OCI-LY7 (cell line): Measurements from ENCODE around the gene NHLRC4. TPM values are rescaled to one million over a fixed set of nuclear protein-coding genes. Genes with fewer than 3 reads are reported as not detected.
A peak's percentile ranks its signal among the peaks of the same experiment; 100 is the strongest.

Experiments used
- BruUV-seq: library from RNA; stranded (reverse); fragments of 400-500 nt; replicated peaks from 2 replicates; lab custom pipeline; 2021; lab: Mats Ljungman, UMichigan
- CTCF ChIA-PET: fragments of 300-600 bp; sonication (Branson Sonifier 250); formaldehyde crosslinking; loops from one replicate; lab custom pipeline; 2022; ENCODE audit warnings: antibody characterized with exemption; ENCODE audit not compliant: unreplicated experiment; lab: Charles Lee
- POLR2A ChIA-PET: fragments of 300-600 bp; sonication (Branson Sonifier 250); formaldehyde crosslinking; loops from one replicate; lab custom pipeline; 2022; ENCODE audit warnings: antibody characterized with exemption; lab: Charles Lee
- DNase-seq: peaks from one replicate; pipeline ENCODE4 v3.0.0-alpha.2; 2015; ENCODE audit warnings: low spot score
- H2AFZ ChIP-seq: fragments of 200-600 bp; sonication (generic), shearing (Covaris generic); 2 replicates; pipeline ENCODE4 v1.6.1; 2014; ENCODE audit warnings: mild to moderate bottlenecking, antibody characterized with exemption, low read length, moderate library complexity
- H3K27ac ChIP-seq: fragments of 200-600 bp; sonication (generic); 2 replicates; pipeline ENCODE4 v1.5.1; 2014; ENCODE audit warnings: mixed run types, low read depth, mild to moderate bottlenecking, moderate library complexity, low read length, inconsistent platforms; ENCODE audit not compliant: poor library complexity, severe bottlenecking
- H3K36me3 ChIP-seq: fragments of 200-600 bp; sonication (generic); 2 replicates; pipeline ENCODE4 v1.6.1; 2014; ENCODE audit warnings: mild to moderate bottlenecking, antibody characterized with exemption, low read length, moderate library complexity, mixed read lengths; ENCODE audit not compliant: insufficient read depth
- H3K4me1 ChIP-seq: fragments of 200-600 bp; sonication (generic); 2 replicates; pipeline ENCODE4 v1.5.1; 2014; ENCODE audit warnings: mild to moderate bottlenecking, low read length; ENCODE audit not compliant: insufficient read depth, poor library complexity, severe bottlenecking
- H3K4me2 ChIP-seq: fragments of 200-600 bp; sonication (generic); 2 replicates; pipeline ENCODE4 v1.6.1; 2014; ENCODE audit warnings: mild to moderate bottlenecking, low read length
- H3K4me3 ChIP-seq: fragments of 200-600 bp; sonication (generic); 2 replicates; pipeline ENCODE4 v1.5.1; 2014; ENCODE audit warnings: mild to moderate bottlenecking, low read depth, low read length; ENCODE audit not compliant: poor library complexity, severe bottlenecking
- H3K79me2 ChIP-seq: fragments of 200-600 bp; sonication (generic); 2 replicates; pipeline ENCODE4 v1.6.1; 2016; ENCODE audit warnings: low read depth, mild to moderate bottlenecking, low read length, moderate library complexity, mixed read lengths; ENCODE audit not compliant: insufficient read depth
- H3K9me2 ChIP-seq: fragments of 200-600 bp; sonication (generic); 2 replicates; pipeline ENCODE4 v1.6.1; 2016; ENCODE audit warnings: mild to moderate bottlenecking, low read length, mixed read lengths; ENCODE audit not compliant: insufficient read depth
- H3K9me3 ChIP-seq: fragments of 200-600 bp; sonication (generic); 2 replicates; pipeline ENCODE4 v1.6.1; 2014; ENCODE audit warnings: mild to moderate bottlenecking, mixed run types, low read length, mixed read lengths
- H4K20me1 ChIP-seq: fragments of 200-600 bp; sonication (generic); 2 replicates; pipeline ENCODE4 v1.6.1; 2014; ENCODE audit warnings: mild to moderate bottlenecking, antibody characterized with exemption, low read length, moderate library complexity, mixed read lengths; ENCODE audit not compliant: insufficient read depth
- CTCF ChIP-seq: fragments of 200-600 bp; sonication (generic); conservative IDR thresholded peaks from 2 replicates; pipeline ENCODE4 v1.5.1; 2014; ENCODE audit warnings: mild to moderate bottlenecking, antibody characterized with exemption, low read length, moderate library complexity, mixed read lengths
- EZH2phosphoT487 ChIP-seq: fragments of 200-600 bp; sonication (generic); IDR thresholded peaks from 2 replicates; pipeline ENCODE4 v1.6.1; 2018; ENCODE audit warnings: low read depth, borderline replicate concordance, mild to moderate bottlenecking, mixed run types, antibody characterized with exemption, low read length, moderate library complexity, mixed read lengths
- intact Hi-C: fragments of 100-400 bp; cut with micrococcal nuclease; formaldehyde crosslinking; loops from one replicate; pipeline ENCODE4 v1.10.0; 2022; ENCODE audit not compliant: unreplicated experiment
- total RNA-seq, 2 experiments: library from RNA; depleted of rRNA in 1 of 2; stranded (reverse); fragments of >200 nt in 1 of 2; shearing (Covaris generic) in 1 of 2; gene quantifications; 2 replicates each; pipeline ENCODE4 v1.2.3, GENCODE V29; 2014 to 2022

Gene NHLRC4
- total RNA-seq, 2 experiments from 2014 or later, result 2.5 to 3.7 TPM

GRCh38 chr16:546909-547770 is 19.7 kb upstream of the NHLRC4 start:
- no peaks in the 10 kb centered on the region for H3K9me2 ChIP-seq
- H3K4me1 ChIP-seq, result no peaks in the 10 kb centered on the region
- no TSS peak for BruUV-seq
- peaks cover 30% of the 10 kb centered on the region for H3K36me3 ChIP-seq
- H3K79me2 ChIP-seq, result peaks cover 3% of the 10 kb centered on the region; the same call in 1 of the 2 replicates
- no peak overlapping the region for H3K4me2 ChIP-seq
- TF ChIP-seq CTCF (no peak), EZH2phosphoT487 (no peak)
- H3K9me3 ChIP-seq, result no peaks in the 10 kb centered on the region
- no peak overlapping the region for H2AFZ ChIP-seq
- H3K27ac ChIP-seq, result no peak overlapping the region
- ChIA-PET CTCF (no interaction called here), POLR2A (no interaction called here)
- H3K4me3 ChIP-seq, result no peak overlapping the region
- intact Hi-C loops, result no loop called here
- DNase-seq, result no peak
- H4K20me1 ChIP-seq, result no peaks in the 10 kb centered on the region

GRCh38 chr16:548586-548985 is 18.2 kb upstream of the NHLRC4 start:
- no peaks in the 10 kb centered on the region for H3K79me2 ChIP-seq
- H2AFZ ChIP-seq, result no peak overlapping the region
- ChIA-PET POLR2A (no interaction called here), CTCF (interaction anchor here (0.6 kb wide), 1 partner anchor 52 kb away, joined by 3 read pairs; no protein-coding TSS in a partner anchor)
- BruUV-seq, result no TSS peak
- no peak overlapping the region for H3K4me2 ChIP-seq
- no peak for TF ChIP-seq EZH2phosphoT487
- H3K9me2 ChIP-seq, result no peaks in the 10 kb centered on the region
- H3K27ac ChIP-seq, result no peak overlapping the region
- no peak for DNase-seq
- H3K36me3 ChIP-seq, result peaks cover 27% of the 10 kb centered on the region
- no peak overlapping the region for H3K4me3 ChIP-seq
- intact Hi-C loops, result no loop called here
- H3K9me3 ChIP-seq, result no peaks in the 10 kb centered on the region
- H3K4me1 ChIP-seq, result no peaks in the 10 kb centered on the region
- no peaks in the 10 kb centered on the region for H4K20me1 ChIP-seq

GRCh38 chr16:549544-550263 is 17.1 kb upstream of the NHLRC4 start:
- CTCF ChIA-PET, result no interaction called here
- TF ChIP-seq EZH2phosphoT487 (no peak), CTCF (0 out of 2 replicates have a peak, but pooled peaks have one; percentile 37)
- POLR2A ChIA-PET, result no interaction called here
- Histone ChIP-seq H3K9me3 (no peaks in the 10 kb centered on the region), H3K9me2 (no peaks in the 10 kb centered on the region), H2AFZ (no peak overlapping the region), H3K27ac (no peak overlapping the region), H3K4me1 (no peaks in the 10 kb centered on the region), H4K20me1 (no peaks in the 10 kb centered on the region), H3K4me3 (no peak overlapping the region), H3K36me3 (peaks cover 20% of the 10 kb centered on the region), H3K79me2 (no peaks in the 10 kb centered on the region), H3K4me2 (no peak overlapping the region)
- no peak for DNase-seq
- intact Hi-C loops, result no loop called here
- no TSS peak for BruUV-seq
